Measurements from ENCODE around the gene SLC38A7.

GRCh38 chr16:58692450-58692849 is 7.9 kb upstream of the SLC38A7 start:
- TF ChIP-seq, protein P1, sequence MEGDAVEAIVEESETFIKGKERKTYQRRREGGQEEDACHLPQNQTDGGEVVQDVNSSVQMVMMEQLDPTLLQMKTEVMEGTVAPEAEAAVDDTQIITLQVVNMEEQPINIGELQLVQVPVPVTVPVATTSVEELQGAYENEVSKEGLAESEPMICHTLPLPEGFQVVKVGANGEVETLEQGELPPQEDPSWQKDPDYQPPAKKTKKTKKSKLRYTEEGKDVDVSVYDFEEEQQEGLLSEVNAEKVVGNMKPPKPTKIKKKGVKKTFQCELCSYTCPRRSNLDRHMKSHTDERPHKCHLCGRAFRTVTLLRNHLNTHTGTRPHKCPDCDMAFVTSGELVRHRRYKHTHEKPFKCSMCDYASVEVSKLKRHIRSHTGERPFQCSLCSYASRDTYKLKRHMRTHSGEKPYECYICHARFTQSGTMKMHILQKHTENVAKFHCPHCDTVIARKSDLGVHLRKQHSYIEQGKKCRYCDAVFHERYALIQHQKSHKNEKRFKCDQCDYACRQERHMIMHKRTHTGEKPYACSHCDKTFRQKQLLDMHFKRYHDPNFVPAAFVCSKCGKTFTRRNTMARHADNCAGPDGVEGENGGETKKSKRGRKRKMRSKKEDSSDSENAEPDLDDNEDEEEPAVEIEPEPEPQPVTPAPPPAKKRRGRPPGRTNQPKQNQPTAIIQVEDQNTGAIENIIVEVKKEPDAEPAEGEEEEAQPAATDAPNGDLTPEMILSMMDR (IDR thresholded peaks at IDR 0.05; ENCODE audit: low read depth, low read length, poor library complexity, severe bottlenecking) = no peak
- TF ChIP-seq EZH2phosphoT487 (IDR thresholded peaks at IDR 0.05; ENCODE audit: borderline replicate concordance, low read length) = no peak
